ENCODE results near the gene ATF6. TPM values are rescaled to one million over a fixed set of nuclear protein-coding genes. Genes with fewer than 3 reads are reported as not detected.

The ATF6 gene
- total and polyA plus RNA-seq, 2 donors (not counting 1 experiment from before 2014, with no cell fraction given), result 5.7 to 26.6 TPM

DNA sequence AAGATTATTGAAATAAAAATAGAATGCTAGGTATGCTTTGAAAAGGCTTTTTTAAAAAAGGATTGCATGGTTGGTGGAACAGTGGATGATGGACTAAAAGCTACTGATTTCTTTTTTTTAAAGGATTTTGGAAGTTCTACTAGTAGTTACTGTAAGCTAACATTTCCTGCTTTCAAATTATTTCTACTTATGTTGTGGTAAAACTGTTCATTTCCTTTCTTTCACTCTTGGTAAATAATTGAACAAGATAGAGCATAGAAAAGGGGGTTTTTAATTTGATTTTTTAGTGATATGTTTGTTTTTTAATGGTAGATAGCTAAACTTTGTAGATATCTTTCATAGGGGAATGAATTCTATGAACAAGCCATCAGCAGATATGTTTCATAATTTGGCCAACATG is 153.1 kb downstream of the ATF6 start:
- Histone ChIP-seq H3K4me2 (replicated peaks; ENCODE audit: low read depth, low read length, poor library complexity, severe bottlenecking) (no peak overlapping the region), H2AFZ (ENCODE audit: insufficient read depth, low read depth, low read length, poor library complexity, severe bottlenecking) (no peak overlapping the region), H3K27me3 (replicated peaks in 1 of 4; ENCODE audit: control extremely low read depth in 1 of 4, control insufficient read depth in 3 of 4, insufficient read depth in 4 of 4, low read length in 3 of 4) (no peaks in the 10 kb centered on the region), H3K9ac (ENCODE audit: low read length) (no peak overlapping the region), H3K27ac (ENCODE audit: low read length in 2 of 2) (no peak overlapping the region), H4K20me1 (ENCODE audit: control insufficient read depth, insufficient read depth, low read length, poor library complexity, severe bottlenecking) (no peaks in the 10 kb centered on the region), H3K36me3 (replicated peaks in 1 of 2; ENCODE audit: control extremely low read depth in 1 of 2, control insufficient read depth in 1 of 2, extremely low read depth in 1 of 2, insufficient read depth in 2 of 2, low read length in 1 of 2) (peaks cover 0 to 25% of the 10 kb centered on the region in 2 experiments), H3K4me3 (ENCODE audit: control extremely low read depth in 1 of 5, extremely low read depth in 1 of 5, insufficient read depth in 1 of 5, low read depth in 2 of 5, low read length in 4 of 5) (no peak overlapping the region), H3K79me2 (ENCODE audit: control insufficient read depth, insufficient read depth, low read length) (no peaks in the 10 kb centered on the region), H3K9me3 (ENCODE audit: control extremely low read depth in 1 of 3, control insufficient read depth in 2 of 3, insufficient read depth in 1 of 3, low read length in 2 of 3) (no peaks in the 10 kb centered on the region), H3K4me1 (ENCODE audit: control insufficient read depth in 2 of 2, insufficient read depth in 2 of 2, low read length in 2 of 2) (no peaks in the 10 kb centered on the region)
- intact Hi-C loops (cut with micrococcal nuclease), result no loop called here
- Mint-ChIP-seq H3K27ac (no peak overlapping the region), H3K4me1 (no peaks in the 10 kb centered on the region), H3K9me3 (ENCODE audit: insufficient read depth) (no peaks in the 10 kb centered on the region), H3K27me3 (no peaks in the 10 kb centered on the region), H3K4me3 (no peak overlapping the region)
- POLR2A ChIA-PET, result no interaction called here
- DNase-seq (no peak), ATAC-seq (ENCODE audit: low read depth) (no peak)
- TF ChIP-seq, protein P1, sequence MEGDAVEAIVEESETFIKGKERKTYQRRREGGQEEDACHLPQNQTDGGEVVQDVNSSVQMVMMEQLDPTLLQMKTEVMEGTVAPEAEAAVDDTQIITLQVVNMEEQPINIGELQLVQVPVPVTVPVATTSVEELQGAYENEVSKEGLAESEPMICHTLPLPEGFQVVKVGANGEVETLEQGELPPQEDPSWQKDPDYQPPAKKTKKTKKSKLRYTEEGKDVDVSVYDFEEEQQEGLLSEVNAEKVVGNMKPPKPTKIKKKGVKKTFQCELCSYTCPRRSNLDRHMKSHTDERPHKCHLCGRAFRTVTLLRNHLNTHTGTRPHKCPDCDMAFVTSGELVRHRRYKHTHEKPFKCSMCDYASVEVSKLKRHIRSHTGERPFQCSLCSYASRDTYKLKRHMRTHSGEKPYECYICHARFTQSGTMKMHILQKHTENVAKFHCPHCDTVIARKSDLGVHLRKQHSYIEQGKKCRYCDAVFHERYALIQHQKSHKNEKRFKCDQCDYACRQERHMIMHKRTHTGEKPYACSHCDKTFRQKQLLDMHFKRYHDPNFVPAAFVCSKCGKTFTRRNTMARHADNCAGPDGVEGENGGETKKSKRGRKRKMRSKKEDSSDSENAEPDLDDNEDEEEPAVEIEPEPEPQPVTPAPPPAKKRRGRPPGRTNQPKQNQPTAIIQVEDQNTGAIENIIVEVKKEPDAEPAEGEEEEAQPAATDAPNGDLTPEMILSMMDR (IDR thresholded peaks at IDR 0.05), result no peak
- TF ChIP-seq EZH2 (IDR thresholded peaks at IDR 0.05; ENCODE audit: borderline replicate concordance, insufficient read depth, low read depth, low read length, poor library complexity, severe bottlenecking), result no peak
- CTCF ChIA-PET, result no interaction called here

DNA sequence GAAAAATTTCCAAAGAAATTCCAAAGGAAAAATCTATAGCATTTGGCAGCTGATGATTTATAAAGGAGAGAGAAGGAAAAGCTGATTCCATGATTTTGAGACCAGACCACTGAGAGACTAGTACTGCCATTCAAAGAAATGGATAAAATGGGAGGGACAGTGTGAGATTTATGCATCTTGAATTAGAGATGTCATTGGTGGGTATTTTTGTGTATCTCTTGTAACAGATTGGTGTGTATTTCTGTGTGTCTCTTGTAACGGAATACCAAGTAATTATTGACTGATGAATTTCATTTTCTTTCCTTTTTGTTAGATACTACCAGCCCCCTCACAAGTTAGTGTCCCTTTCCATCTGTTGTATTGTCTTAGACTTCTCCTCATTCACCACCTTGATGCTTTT is 155.4 kb downstream of the ATF6 start:
- peaks cover 0 to 12% of the 10 kb centered on the region in 2 experiments for H3K36me3 ChIP-seq (replicated peaks in 1 of 2; ENCODE audit: control extremely low read depth in 1 of 2, control insufficient read depth in 1 of 2, extremely low read depth in 1 of 2, insufficient read depth in 2 of 2, low read length in 1 of 2)
- no CpG with 5 or more reads among the region's 1 CpG for WGBS (ENCODE audit: insufficient coverage)
- no peaks in the 10 kb centered on the region for H4K20me1 ChIP-seq (ENCODE audit: control insufficient read depth, insufficient read depth, low read length, poor library complexity, severe bottlenecking)
- no peaks in the 10 kb centered on the region for H3K9me3 ChIP-seq (ENCODE audit: control extremely low read depth in 1 of 3, control insufficient read depth in 2 of 3, insufficient read depth in 1 of 3, low read length in 2 of 3)
- no peak overlapping the region for H3K4me3 Mint-ChIP-seq
- intact Hi-C loops (cut with micrococcal nuclease), result no loop called here
- H3K27me3 ChIP-seq (replicated peaks in 1 of 4; ENCODE audit: control extremely low read depth in 1 of 4, control insufficient read depth in 3 of 4, insufficient read depth in 4 of 4, low read length in 3 of 4), result no peaks in the 10 kb centered on the region
- H3K4me2 ChIP-seq (replicated peaks; ENCODE audit: low read depth, low read length, poor library complexity, severe bottlenecking), result no peak overlapping the region
- no peak overlapping the region for H2AFZ ChIP-seq (ENCODE audit: insufficient read depth, low read depth, low read length, poor library complexity, severe bottlenecking)
- CTCF ChIA-PET, result interaction anchor here (0.6 kb wide), 1 partner anchor 19 kb away, joined by 4 read pairs; no protein-coding TSS in a partner anchor
- H3K4me1 ChIP-seq (ENCODE audit: control insufficient read depth in 2 of 2, insufficient read depth in 2 of 2, low read length in 2 of 2), result no peaks in the 10 kb centered on the region
- ATAC-seq (ENCODE audit: low read depth) (no peak), DNase-seq (no peak)
- no peak overlapping the region for H3K4me3 ChIP-seq (ENCODE audit: control extremely low read depth in 1 of 5, extremely low read depth in 1 of 5, insufficient read depth in 1 of 5, low read depth in 2 of 5, low read length in 4 of 5)
- TF ChIP-seq EZH2 (IDR thresholded peaks at IDR 0.05; ENCODE audit: borderline replicate concordance, insufficient read depth, low read depth, low read length, poor library complexity, severe bottlenecking), result no peak
- TF ChIP-seq, protein P1 (IDR thresholded peaks at IDR 0.05), result no peak
- H3K4me1 Mint-ChIP-seq, result no peaks in the 10 kb centered on the region
- POLR2A ChIA-PET, result no interaction called here
- no peak overlapping the region for H3K9ac ChIP-seq (ENCODE audit: low read length)
- H3K27me3 Mint-ChIP-seq, result no peaks in the 10 kb centered on the region
- H3K79me2 ChIP-seq (ENCODE audit: control insufficient read depth, insufficient read depth, low read length), result no peaks in the 10 kb centered on the region
- no peak overlapping the region for H3K27ac ChIP-seq (ENCODE audit: low read length in 2 of 2)
- no peak overlapping the region for H3K27ac Mint-ChIP-seq
- H3K9me3 Mint-ChIP-seq (ENCODE audit: insufficient read depth), result no peaks in the 10 kb centered on the region
